ENCODE results near the gene CAPN10.
"Not testable (repeated sequence)": the region's sequence is repeated elsewhere in the genome, so short reads cannot be mapped to it uniquely, and the experiment has no call there.

The CAPN10 gene

GRCh38 chr2:240586198-240586918 is at the start of gene CAPN10:
Gene CAPN10 (plus strand): TSS chr2:240586734. CDS start chr2:240586912, 178 bp downstream.
- DNase-seq, result peak; percentile 69

GRCh38 chr2:240538031-240538780 is 48.3 kb upstream of the CAPN10 start:
- DNase-seq, result no peak

- not testable (repeated sequence) for DNase-seq
Measured at GRCh38 chr2:240539101-240539500, 47.4 kb upstream of the CAPN10 start.

GRCh38 chr2:240539906-240540305 is 46.6 kb upstream of the CAPN10 start:
- DNase-seq, result no peak

- DNase-seq, result no peak
Measured at GRCh38 chr2:240551288-240551687, 35.2 kb upstream of the CAPN10 start.

- DNase-seq, result no peak
Measured at GRCh38 chr2:240551811-240552210, 34.7 kb upstream of the CAPN10 start.

- DNase-seq, result no peak
Measured at GRCh38 chr2:240553956-240554480, 32.5 kb upstream of the CAPN10 start.

- no peak for DNase-seq
Measured at GRCh38 chr2:240554767-240555493, 31.6 kb upstream of the CAPN10 start.

GRCh38 chr2:240555541-240556250 is 30.8 kb upstream of the CAPN10 start:
- no peak for DNase-seq

GRCh38 chr2:240556553-240557100 is 29.9 kb upstream of the CAPN10 start:
- no peak for DNase-seq

- DNase-seq, result no peak
Measured at GRCh38 chr2:240557101-240557751, 29.3 kb upstream of the CAPN10 start.

GRCh38 chr2:240557808-240558207 is 28.7 kb upstream of the CAPN10 start, which contains the start of gene ANKMY1:
Gene ANKMY1 (minus strand): TSS chr2:240557988. CDS start chr2:240557335, 653 bp downstream.
- DNase-seq, result no peak

- no peak for DNase-seq
Measured at GRCh38 chr2:240558236-240558761, 28.2 kb upstream of the CAPN10 start.

GRCh38 chr2:240559286-240559685 is 27.2 kb upstream of the CAPN10 start:
- no peak for DNase-seq

- DNase-seq, result no peak
Measured at GRCh38 chr2:240560084-240560479, 26.5 kb upstream of the CAPN10 start, which contains the start of gene DUSP28. Gene DUSP28 (plus strand): TSS chr2:240560357. CDS start chr2:240560685, 328 bp downstream.

GRCh38 chr2:240560480-240561324 is 25.8 kb upstream of the CAPN10 start:
- DNase-seq, result peak; percentile 74

GRCh38 chr2:240561325-240561971 is 25.1 kb upstream of the CAPN10 start:
- DNase-seq, result peak; percentile 55

GRCh38 chr2:240563231-240563630 is 23.3 kb upstream of the CAPN10 start:
- not testable (repeated sequence) for DNase-seq

- no peak for DNase-seq
Measured at GRCh38 chr2:240563951-240564560, 22.5 kb upstream of the CAPN10 start.

All from SIG-M5 (cell line).